Natural killer cell (primary cell): ENCODE data around the gene ZNF79. TPM values are rescaled to one million over a fixed set of nuclear protein-coding genes. Genes with fewer than 3 reads are reported as not detected.

Experiments
- ATAC-seq, 3 donors: fragments of 150-1000 bp in 2 of 3; fragments of 200-7000 bp in 1 of 3; cut with Tn5 transposase; 1 replicate in 1 of 3; 2 replicates in 2 of 3; pipeline ENCODE4 v1.10.0; 2021; ENCODE audit warnings: mild to moderate bottlenecking in 2 of 3, moderate library complexity in 2 of 3
- DNase-seq, 2 donors: peaks; one replicate each; pipeline versions ENCODE4 v3.0.0 to v3.0.0-alpha.2; 2013 to 2021; ENCODE audit warnings: mixed read lengths in 1 of 2
- H3K27ac ChIP-seq: one replicate; pipeline ENCODE4 v1.5.1; 2013; ENCODE audit warnings: mild to moderate bottlenecking, low read length
- H3K27me3 ChIP-seq: one replicate; pipeline ENCODE4 v1.6.1; 2013; ENCODE audit warnings: low read length; ENCODE audit not compliant: control insufficient read depth, insufficient read depth
- H3K36me3 ChIP-seq: one replicate; pipeline ENCODE4 v1.6.1; 2013; ENCODE audit warnings: low read length; ENCODE audit not compliant: control insufficient read depth, insufficient read depth
- H3K4me1 ChIP-seq: one replicate; pipeline ENCODE4 v1.6.1; 2013; ENCODE audit warnings: low read length; ENCODE audit not compliant: control insufficient read depth, insufficient read depth
- H3K4me3 ChIP-seq: one replicate; pipeline ENCODE4 v1.5.1; 2013; ENCODE audit warnings: low read length
- H3K9me3 ChIP-seq: one replicate; pipeline ENCODE4 v1.6.1; 2013; ENCODE audit warnings: low read length; ENCODE audit not compliant: control insufficient read depth, insufficient read depth
- H3K27ac Mint-ChIP-seq, 2 donors: one replicate each; pipeline ENCODE4 v1.8.0; 2022; ENCODE audit warnings: mild to moderate bottlenecking in 2 of 2, mixed read lengths in 2 of 2, moderate library complexity in 1 of 2
- H3K27me3 Mint-ChIP-seq, 2 donors: one replicate each; pipeline ENCODE4 v1.8.0; 2022; ENCODE audit warnings: low read depth in 2 of 2, mixed read lengths in 2 of 2
- H3K36me3 Mint-ChIP-seq: one replicate; pipeline ENCODE4 v1.8.0; 2022; ENCODE audit warnings: mixed read lengths
- H3K4me1 Mint-ChIP-seq, 2 donors: one replicate each; pipeline ENCODE4 v1.8.0; 2022; ENCODE audit warnings: mixed read lengths in 2 of 2
- H3K4me3 Mint-ChIP-seq: one replicate; pipeline ENCODE4 v1.8.0; 2022; ENCODE audit warnings: mild to moderate bottlenecking, moderate library complexity, mixed read lengths
- H3K9me3 Mint-ChIP-seq, 2 donors: one replicate each; pipeline ENCODE4 v1.8.0; 2022; ENCODE audit warnings: mixed read lengths in 2 of 2
- CTCF ChIP-seq: fragments of 200-600 bp; IDR thresholded peaks from one replicate; pipeline ENCODE4 v1.8.0; 2022; ENCODE audit warnings: antibody characterized with exemption
- WGBS: methylation state at CpG from one replicate; pipeline ENCODE4 v1.1.7; 2013; ENCODE audit warnings: missing lambda C conversion rate; ENCODE audit not compliant: insufficient coverage; 5-methylcytosine and 5-hydroxymethylcytosine counted together
- intact Hi-C: fragments of 100-400 bp; cut with micrococcal nuclease; formaldehyde crosslinking; loops from one replicate; pipeline ENCODE4 v1.14.2; 2022
- total RNA-seq, 4 donors: library from RNA; stranded (reverse); fragments of 120-200 nt in 1 of 4; gene quantifications; one replicate each; pipeline versions ENCODE4 v1.2.3 to v1.2.4, GENCODE V29; 2013 to 2022

The ZNF79 gene
- total RNA-seq, 3 donors from 2014 or later (not counting 1 experiment from before 2014, with no cell fraction given) = 13.8 to 16.1 (median 14.2) TPM

DNA sequence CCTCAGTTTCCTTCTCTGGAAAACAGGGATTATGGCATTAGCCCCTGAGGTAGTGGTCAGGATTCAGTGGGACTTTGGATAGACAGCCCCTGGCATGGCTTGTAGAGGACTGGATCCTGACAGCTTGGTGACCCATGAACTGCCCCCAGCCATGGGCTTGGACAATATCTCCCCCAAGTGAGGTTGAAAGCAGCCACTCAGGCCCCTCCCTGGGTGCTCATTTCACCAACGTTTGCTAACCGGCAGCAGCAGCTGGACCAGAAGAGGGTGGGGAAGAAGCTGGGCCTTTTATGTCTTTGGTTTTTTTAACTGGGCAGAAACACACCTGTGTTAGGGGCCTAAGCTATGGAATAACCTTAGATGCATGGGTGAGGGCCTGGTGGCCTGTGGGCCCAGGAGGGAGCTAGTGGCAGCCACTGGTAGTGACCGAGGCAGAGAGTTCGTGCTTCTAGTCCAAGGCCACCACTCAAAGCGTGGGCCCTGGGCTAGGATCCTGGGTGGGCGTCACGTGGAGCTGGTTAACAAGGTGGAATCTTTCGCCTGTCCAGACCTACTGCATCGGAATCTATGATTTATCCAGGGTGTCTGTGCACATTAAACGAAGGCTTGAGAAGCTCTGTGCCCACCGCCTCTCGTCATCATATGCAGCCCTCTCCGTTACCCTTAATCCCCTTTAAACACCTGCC lies 25.3 kb upstream of the ZNF79 start:
- intact Hi-C loops = loop anchor here (10.0 kb wide), 1 partner anchor 174 kb away; no protein-coding TSS in a partner anchor
- peaks cover 0 to 6% of the 10 kb centered on the region in 2 donors for H3K27me3 Mint-ChIP-seq

DNA sequence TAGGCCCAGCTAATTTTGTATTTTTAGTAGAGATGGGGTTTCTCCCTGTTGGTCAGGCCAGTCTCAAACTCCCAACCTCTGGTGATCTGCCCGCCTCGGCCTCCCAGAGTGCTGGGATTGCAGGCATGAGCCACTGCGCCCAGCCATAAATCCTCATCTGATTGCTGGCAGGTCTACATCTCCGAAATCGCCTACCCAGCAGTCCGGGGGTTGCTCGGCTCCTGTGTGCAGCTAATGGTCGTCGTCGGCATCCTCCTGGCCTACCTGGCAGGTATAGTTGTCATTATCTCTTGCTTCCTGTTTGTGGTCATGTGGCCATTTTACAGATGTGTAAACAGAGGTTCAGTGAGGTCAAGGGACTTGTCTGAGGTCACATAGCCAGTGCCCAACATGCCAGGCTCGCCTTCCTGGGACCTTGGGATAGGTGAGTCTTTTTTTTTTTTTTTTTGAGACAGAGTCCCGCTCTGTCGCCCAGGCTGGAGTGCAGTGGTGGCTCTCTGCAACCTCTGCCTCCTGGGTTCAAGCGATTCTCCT lies 24.4 kb upstream of the ZNF79 start:
- WGBS = 96% methylated on average over 14 of the region's 14 CpGs
- peak overlapping the region; percentile 45 for H3K4me3 Mint-ChIP-seq
- ATAC-seq = no peak
- H3K27me3 Mint-ChIP-seq = peaks cover 0 to 6% of the 10 kb centered on the region in 2 donors
- H3K27ac ChIP-seq = no peak overlapping the region
- H3K36me3 ChIP-seq = peaks cover 2% of the 10 kb centered on the region
- no peak for DNase-seq
- intact Hi-C loops = loop anchor here (10.0 kb wide), 1 partner anchor 175 kb away; no protein-coding TSS in a partner anchor
- peaks cover 23% of the 10 kb centered on the region for H3K4me1 ChIP-seq
- no peaks in the 10 kb centered on the region for H3K36me3 Mint-ChIP-seq
- H3K9me3 Mint-ChIP-seq = no peaks in the 10 kb centered on the region
- no peak overlapping the region for H3K27ac Mint-ChIP-seq
- no peaks in the 10 kb centered on the region for H3K9me3 ChIP-seq
- peaks cover 9 to 13% of the 10 kb centered on the region in 2 donors for H3K4me1 Mint-ChIP-seq
- no peak for TF ChIP-seq CTCF
- peaks cover 13% of the 10 kb centered on the region for H3K27me3 ChIP-seq
- H3K4me3 ChIP-seq = no peak overlapping the region

More for the DNA sequence above, 25.3 kb upstream of the ZNF79 start:
- H3K36me3 ChIP-seq = peaks cover 2% of the 10 kb centered on the region
- H3K27me3 ChIP-seq = peaks cover 13% of the 10 kb centered on the region
- no peak for TF ChIP-seq CTCF
- H3K9me3 Mint-ChIP-seq = no peaks in the 10 kb centered on the region
- no peaks in the 10 kb centered on the region for H3K9me3 ChIP-seq
- ATAC-seq = no peak
- no peak overlapping the region for H3K4me3 ChIP-seq
- no peak overlapping the region for H3K27ac ChIP-seq
- H3K4me3 Mint-ChIP-seq = peak overlapping the region; percentile 83
- no peak for DNase-seq
- H3K4me1 Mint-ChIP-seq = peaks cover 9 to 13% of the 10 kb centered on the region in 2 donors
- H3K27ac Mint-ChIP-seq = peak overlapping the region; percentile 57 to 84
- H3K4me1 ChIP-seq = peaks cover 23% of the 10 kb centered on the region
- 96% methylated on average over 13 of the region's 13 CpGs for WGBS
- H3K36me3 Mint-ChIP-seq = no peaks in the 10 kb centered on the region

GRCh38 chr9:127402401-127403090 lies 21.6 kb upstream of the ZNF79 start:
- Histone ChIP-seq H3K4me3 (no peak overlapping the region), H3K4me1 (peaks cover 12% of the 10 kb centered on the region), H3K9me3 (no peaks in the 10 kb centered on the region), H3K27me3 (peaks cover 13% of the 10 kb centered on the region), H3K36me3 (peaks cover 2% of the 10 kb centered on the region), H3K27ac (no peak overlapping the region)
- Mint-ChIP-seq H3K27me3 (peaks cover 0 to 3% of the 10 kb centered on the region in 2 donors), H3K4me1 (peaks cover 5 to 14% of the 10 kb centered on the region in 2 donors), H3K27ac (no peak overlapping the region), H3K36me3 (no peaks in the 10 kb centered on the region), H3K4me3 (no peak overlapping the region), H3K9me3 (no peaks in the 10 kb centered on the region)
- DNase-seq (no peak), ATAC-seq (no peak)
- 65% methylated on average over 18 of the region's 18 CpGs for WGBS
- intact Hi-C loops = no loop called here
- no peak for TF ChIP-seq CTCF
